Neural cell (in vitro differentiated cells): ENCODE data around the gene ALDH8A1. TPM values are rescaled to one million over a fixed set of nuclear protein-coding genes. Genes with fewer than 3 reads are reported as not detected.

ENCODE experiments used
- H2AFZ ChIP-seq: fragments of 200-600, 300-800 bp; sonication (generic), shearing (Covaris generic); 2 replicates; pipeline ENCODE4 v1.6.0; 2014; ENCODE audit warnings: low read depth, mild to moderate bottlenecking, antibody characterized with exemption, low read length, moderate library complexity
- H3F3A ChIP-seq: fragments of 200-600 bp; shearing (Covaris generic); 2 replicates; pipeline ENCODE4 v1.6.1; 2016; ENCODE audit warnings: mild to moderate bottlenecking, moderate library complexity, mixed read lengths, antibody characterized with exemption, low read length; ENCODE audit not compliant: insufficient read depth, poor library complexity, severe bottlenecking
- H3K27ac ChIP-seq: fragments of 200-600, 300-800 bp; sonication (generic), shearing (Covaris generic); 2 replicates; pipeline ENCODE4 v1.5.1; 2014; ENCODE audit warnings: mild to moderate bottlenecking, low read length, moderate library complexity
- H3K27me3 ChIP-seq: fragments of 300-800, 200-600 bp; sonication (generic), shearing (Covaris generic); 2 replicates; pipeline ENCODE4 v1.6.0; 2014; ENCODE audit warnings: mild to moderate bottlenecking, low read depth, low read length, moderate library complexity; ENCODE audit not compliant: insufficient read depth
- H3K36me3 ChIP-seq: fragments of 300-800, 200-600 bp; sonication (generic), shearing (Covaris generic); 2 replicates; pipeline ENCODE4 v1.5.1; 2014; ENCODE audit warnings: mild to moderate bottlenecking, antibody characterized with exemption, low read length, moderate library complexity; ENCODE audit not compliant: insufficient read depth
- H3K4me2 ChIP-seq: fragments of 300-800, 200-600 bp; sonication (generic), shearing (Covaris generic); 2 replicates; pipeline ENCODE4 v1.6.0; 2014; ENCODE audit warnings: mild to moderate bottlenecking, low read length
- H3K4me3 ChIP-seq: fragments of 300-800, 200-600 bp; sonication (generic), shearing (Covaris generic); 2 replicates; pipeline ENCODE4 v1.5.1; 2014; ENCODE audit warnings: mild to moderate bottlenecking, low read length, moderate library complexity
- H3K79me2 ChIP-seq: fragments of 200-600 bp; shearing (Covaris generic); replicated peaks from 2 replicates; pipeline ENCODE4 v1.6.0; 2014; ENCODE audit warnings: mild to moderate bottlenecking, low read length, moderate library complexity; ENCODE audit not compliant: insufficient read depth
- H3K9ac ChIP-seq: fragments of 300-800, 200-600 bp; sonication (generic), shearing (Covaris generic); 2 replicates; pipeline ENCODE4 v1.6.1; 2016; ENCODE audit warnings: mild to moderate bottlenecking, low read length, mixed read lengths
- H3K9me2 ChIP-seq: fragments of 200-600 bp; shearing (Covaris generic); 2 replicates; pipeline ENCODE4 v1.6.1; 2016; ENCODE audit warnings: mild to moderate bottlenecking, low read length, mixed read lengths; ENCODE audit not compliant: insufficient read depth
- H3K9me3 ChIP-seq: fragments of 200-600, 300-800 bp; sonication (generic), shearing (Covaris generic); 2 replicates; pipeline ENCODE4 v1.6.1; 2016; ENCODE audit warnings: mild to moderate bottlenecking, mixed run types, low read length, moderate library complexity, mixed read lengths
- H4K20me1 ChIP-seq: fragments of 200-600 bp; shearing (Covaris generic); 2 replicates; pipeline ENCODE4 v1.6.1; 2016; ENCODE audit warnings: mild to moderate bottlenecking, mixed run types; ENCODE audit not compliant: insufficient read depth
- EP300 ChIP-seq: fragments of 450-650 bp; conservative IDR thresholded peaks from 2 replicates; pipeline ENCODE4 v1.6.1; 2014; ENCODE audit warnings: antibody characterized with exemption, mild to moderate bottlenecking, moderate library complexity; ENCODE audit not compliant: poor library complexity, severe bottlenecking
- EZH2 ChIP-seq: fragments of 200-600, 300-800 bp; shearing (Covaris generic), sonication (generic); IDR thresholded peaks from 2 replicates; pipeline ENCODE4 v1.6.1; 2014; ENCODE audit warnings: antibody characterized with exemption, low read length, borderline replicate concordance, mild to moderate bottlenecking; ENCODE audit not compliant: insufficient read depth, poor library complexity, severe bottlenecking
- MXI1 ChIP-seq: fragments of 450-650 bp; conservative IDR thresholded peaks from 2 replicates; pipeline ENCODE4 v1.6.1; 2014; ENCODE audit warnings: antibody characterized with exemption, mild to moderate bottlenecking; ENCODE audit not compliant: poor library complexity, severe bottlenecking
- POLR2AphosphoS5 ChIP-seq: IDR thresholded peaks from 2 replicates; pipeline ENCODE4 v1.6.1; 2012
- RAD21 ChIP-seq: fragments of 450-650 bp; conservative IDR thresholded peaks from 2 replicates; pipeline ENCODE4 v1.6.1; 2014; ENCODE audit warnings: antibody characterized with exemption, mild to moderate bottlenecking, moderate library complexity
- REST ChIP-seq: IDR thresholded peaks from 2 replicates; pipeline ENCODE4 v1.6.1; 2012; ENCODE audit warnings: borderline replicate concordance
- SMC3 ChIP-seq: fragments of 450-650 bp; conservative IDR thresholded peaks from 2 replicates; pipeline ENCODE4 v1.6.1; 2014; ENCODE audit warnings: antibody characterized with exemption, mild to moderate bottlenecking, moderate library complexity; ENCODE audit not compliant: poor library complexity
- TAF1 ChIP-seq: IDR thresholded peaks from 2 replicates; pipeline ENCODE4 v1.6.1; 2012; ENCODE audit warnings: low read depth
- polyA plus RNA-seq: library from polyadenylated mRNA; depleted of rRNA; stranded (reverse); fragments of >200 nt; gene quantifications from 2 replicates; pipeline ENCODE4 v1.2.3, GENCODE V29; 2014
- TF ChIP-seq, protein P1 (sequence below): fragments of 450-650 bp; IDR thresholded peaks from 2 replicates; pipeline ENCODE4 v1.5.1; 2014; ENCODE audit warnings: antibody characterized with exemption, mild to moderate bottlenecking, moderate library complexity; ENCODE audit not compliant: poor library complexity, severe bottlenecking

The ALDH8A1 gene
- polyA plus RNA-seq, 1 donor from 2014 or later, result 6.9 TPM

DNA sequence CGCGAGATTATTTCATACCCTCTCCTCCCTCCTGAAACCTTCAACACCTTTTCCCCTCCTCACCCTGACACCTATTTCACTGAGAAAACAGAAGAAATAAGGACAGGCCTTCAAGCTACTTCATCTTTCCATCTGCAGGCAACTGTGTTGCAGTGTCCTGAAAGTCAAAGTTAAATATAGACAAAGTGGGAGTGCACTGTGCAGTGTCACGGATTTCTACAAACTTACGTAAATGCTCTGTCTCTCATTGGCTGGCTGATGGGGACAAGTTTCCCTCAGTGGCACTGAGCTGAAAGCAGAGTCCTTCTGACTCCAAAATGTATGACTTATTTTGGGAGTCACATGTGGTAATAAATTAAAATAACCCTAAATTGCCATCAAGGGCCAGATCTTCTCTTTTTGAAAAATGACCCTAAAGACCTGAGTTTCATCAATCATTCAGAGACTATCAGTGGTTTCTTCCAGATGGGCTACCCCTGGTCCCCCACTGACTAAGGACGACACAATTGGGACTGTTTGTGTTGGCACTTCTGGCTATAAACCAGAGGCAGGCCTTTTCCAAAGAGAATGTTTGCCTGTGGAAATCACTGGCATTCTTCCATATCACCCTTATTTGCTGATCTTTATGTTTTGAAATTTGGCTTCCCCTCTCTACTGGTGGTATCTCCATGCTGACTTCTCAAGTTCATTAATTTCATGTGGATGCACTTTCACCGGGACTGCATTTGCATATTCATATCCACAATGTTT, 21.6 kb downstream of the ALDH8A1 start:
- Histone ChIP-seq H3K27ac (no peak overlapping the region), H3K4me2 (no peak overlapping the region), H3F3A (no peaks in the 10 kb centered on the region), H3K9me3 (no peaks in the 10 kb centered on the region), H3K9ac (no peak overlapping the region), H3K9me2 (no peaks in the 10 kb centered on the region), H3K79me2 (no peaks in the 10 kb centered on the region), H3K36me3 (no peaks in the 10 kb centered on the region), H3K27me3 (no peaks in the 10 kb centered on the region), H4K20me1 (no peaks in the 10 kb centered on the region), H3K4me3 (no peak overlapping the region), H2AFZ (no peak overlapping the region)
- TF ChIP-seq RAD21, result no peak
- no peak for TF ChIP-seq SMC3
- no peak for TF ChIP-seq REST
- no peak for TF ChIP-seq EZH2
- TF ChIP-seq, protein P1, sequence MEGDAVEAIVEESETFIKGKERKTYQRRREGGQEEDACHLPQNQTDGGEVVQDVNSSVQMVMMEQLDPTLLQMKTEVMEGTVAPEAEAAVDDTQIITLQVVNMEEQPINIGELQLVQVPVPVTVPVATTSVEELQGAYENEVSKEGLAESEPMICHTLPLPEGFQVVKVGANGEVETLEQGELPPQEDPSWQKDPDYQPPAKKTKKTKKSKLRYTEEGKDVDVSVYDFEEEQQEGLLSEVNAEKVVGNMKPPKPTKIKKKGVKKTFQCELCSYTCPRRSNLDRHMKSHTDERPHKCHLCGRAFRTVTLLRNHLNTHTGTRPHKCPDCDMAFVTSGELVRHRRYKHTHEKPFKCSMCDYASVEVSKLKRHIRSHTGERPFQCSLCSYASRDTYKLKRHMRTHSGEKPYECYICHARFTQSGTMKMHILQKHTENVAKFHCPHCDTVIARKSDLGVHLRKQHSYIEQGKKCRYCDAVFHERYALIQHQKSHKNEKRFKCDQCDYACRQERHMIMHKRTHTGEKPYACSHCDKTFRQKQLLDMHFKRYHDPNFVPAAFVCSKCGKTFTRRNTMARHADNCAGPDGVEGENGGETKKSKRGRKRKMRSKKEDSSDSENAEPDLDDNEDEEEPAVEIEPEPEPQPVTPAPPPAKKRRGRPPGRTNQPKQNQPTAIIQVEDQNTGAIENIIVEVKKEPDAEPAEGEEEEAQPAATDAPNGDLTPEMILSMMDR, result no peak
- TF ChIP-seq POLR2AphosphoS5, result no peak
- no peak for TF ChIP-seq EP300
- TF ChIP-seq TAF1, result no peak
- no peak for TF ChIP-seq MXI1

DNA sequence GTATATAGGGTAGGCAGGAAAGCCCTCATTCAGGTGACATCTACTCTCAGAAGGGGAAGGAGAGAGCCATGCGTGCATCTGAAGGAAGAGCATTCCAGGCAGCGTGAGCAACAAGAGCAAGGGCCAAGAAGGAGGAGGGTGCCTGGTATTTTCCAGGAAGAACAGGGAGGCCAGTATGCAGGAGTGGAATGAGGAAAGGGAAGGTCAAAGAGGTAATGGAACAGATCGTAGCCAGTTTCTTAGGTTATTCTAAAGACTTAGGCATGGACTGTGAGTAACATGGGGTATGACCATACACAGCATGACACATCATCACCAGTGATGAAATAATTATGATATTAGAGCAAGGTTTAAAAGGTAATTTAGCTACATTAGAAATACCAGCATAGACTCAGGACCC, 24.1 kb downstream of the ALDH8A1 start:
- H3K27ac ChIP-seq, result no peak overlapping the region

More for the DNA sequence above, 24.1 kb downstream of the ALDH8A1 start:
- Histone ChIP-seq H3K4me3 (no peak overlapping the region), H3F3A (no peaks in the 10 kb centered on the region), H3K79me2 (no peaks in the 10 kb centered on the region), H3K27me3 (no peaks in the 10 kb centered on the region), H3K9ac (no peak overlapping the region), H3K36me3 (no peaks in the 10 kb centered on the region), H2AFZ (no peak overlapping the region), H3K9me2 (no peaks in the 10 kb centered on the region), H4K20me1 (no peaks in the 10 kb centered on the region), H3K9me3 (no peaks in the 10 kb centered on the region), H3K4me2 (no peak overlapping the region)
- TF ChIP-seq EZH2 (no peak), TAF1 (no peak), RAD21 (no peak), REST (no peak), POLR2AphosphoS5 (no peak), MXI1 (no peak), SMC3 (no peak), EP300 (no peak)
- TF ChIP-seq, protein P1, result no peak
